OCI-LY7 (cell line): Measurements from ENCODE around the gene KRTAP19-8. TPM values are rescaled to one million over a fixed set of nuclear protein-coding genes. Genes with fewer than 3 reads are reported as not detected.

ENCODE experiments used
- BruUV-seq: library from RNA; stranded (reverse); fragments of 400-500 nt; replicated peaks from 2 replicates; lab custom pipeline; 2021; lab: Mats Ljungman, UMichigan
- CTCF ChIA-PET: fragments of 300-600 bp; sonication (Branson Sonifier 250); formaldehyde crosslinking; loops from one replicate; lab custom pipeline; 2022; ENCODE audit warnings: antibody characterized with exemption; ENCODE audit not compliant: unreplicated experiment; lab: Charles Lee
- POLR2A ChIA-PET: fragments of 300-600 bp; sonication (Branson Sonifier 250); formaldehyde crosslinking; loops from one replicate; lab custom pipeline; 2022; ENCODE audit warnings: antibody characterized with exemption; lab: Charles Lee
- DNase-seq: peaks from one replicate; pipeline ENCODE4 v3.0.0-alpha.2; 2015; ENCODE audit warnings: low spot score
- H2AFZ ChIP-seq: fragments of 200-600 bp; sonication (generic), shearing (Covaris generic); 2 replicates; pipeline ENCODE4 v1.6.1; 2014; ENCODE audit warnings: mild to moderate bottlenecking, antibody characterized with exemption, low read length, moderate library complexity
- H3K27ac ChIP-seq: fragments of 200-600 bp; sonication (generic); 2 replicates; pipeline ENCODE4 v1.5.1; 2014; ENCODE audit warnings: mixed run types, low read depth, mild to moderate bottlenecking, moderate library complexity, low read length, inconsistent platforms; ENCODE audit not compliant: poor library complexity, severe bottlenecking
- H3K36me3 ChIP-seq: fragments of 200-600 bp; sonication (generic); 2 replicates; pipeline ENCODE4 v1.6.1; 2014; ENCODE audit warnings: mild to moderate bottlenecking, antibody characterized with exemption, low read length, moderate library complexity, mixed read lengths; ENCODE audit not compliant: insufficient read depth
- H3K4me1 ChIP-seq: fragments of 200-600 bp; sonication (generic); 2 replicates; pipeline ENCODE4 v1.5.1; 2014; ENCODE audit warnings: mild to moderate bottlenecking, low read length; ENCODE audit not compliant: insufficient read depth, poor library complexity, severe bottlenecking
- H3K4me2 ChIP-seq: fragments of 200-600 bp; sonication (generic); 2 replicates; pipeline ENCODE4 v1.6.1; 2014; ENCODE audit warnings: mild to moderate bottlenecking, low read length
- H3K4me3 ChIP-seq: fragments of 200-600 bp; sonication (generic); 2 replicates; pipeline ENCODE4 v1.5.1; 2014; ENCODE audit warnings: mild to moderate bottlenecking, low read depth, low read length; ENCODE audit not compliant: poor library complexity, severe bottlenecking
- H3K79me2 ChIP-seq: fragments of 200-600 bp; sonication (generic); 2 replicates; pipeline ENCODE4 v1.6.1; 2016; ENCODE audit warnings: low read depth, mild to moderate bottlenecking, low read length, moderate library complexity, mixed read lengths; ENCODE audit not compliant: insufficient read depth
- H3K9me2 ChIP-seq: fragments of 200-600 bp; sonication (generic); 2 replicates; pipeline ENCODE4 v1.6.1; 2016; ENCODE audit warnings: mild to moderate bottlenecking, low read length, mixed read lengths; ENCODE audit not compliant: insufficient read depth
- H3K9me3 ChIP-seq: fragments of 200-600 bp; sonication (generic); 2 replicates; pipeline ENCODE4 v1.6.1; 2014; ENCODE audit warnings: mild to moderate bottlenecking, mixed run types, low read length, mixed read lengths
- H4K20me1 ChIP-seq: fragments of 200-600 bp; sonication (generic); 2 replicates; pipeline ENCODE4 v1.6.1; 2014; ENCODE audit warnings: mild to moderate bottlenecking, antibody characterized with exemption, low read length, moderate library complexity, mixed read lengths; ENCODE audit not compliant: insufficient read depth
- EZH2phosphoT487 ChIP-seq: fragments of 200-600 bp; sonication (generic); IDR thresholded peaks from 2 replicates; pipeline ENCODE4 v1.6.1; 2018; ENCODE audit warnings: low read depth, borderline replicate concordance, mild to moderate bottlenecking, mixed run types, antibody characterized with exemption, low read length, moderate library complexity, mixed read lengths
- intact Hi-C: fragments of 100-400 bp; cut with micrococcal nuclease; formaldehyde crosslinking; loops from one replicate; pipeline ENCODE4 v1.10.0; 2022; ENCODE audit not compliant: unreplicated experiment
- total RNA-seq, 2 experiments: library from RNA; depleted of rRNA in 1 of 2; stranded (reverse); fragments of >200 nt in 1 of 2; shearing (Covaris generic) in 1 of 2; gene quantifications; 2 replicates each; pipeline ENCODE4 v1.2.3, GENCODE V29; 2014 to 2022
- TF ChIP-seq, protein P1 (sequence below): fragments of 200-600 bp; sonication (generic); conservative IDR thresholded peaks from 2 replicates; pipeline ENCODE4 v1.5.1; 2014; ENCODE audit warnings: mild to moderate bottlenecking, antibody characterized with exemption, low read length, moderate library complexity, mixed read lengths

KRTAP19-8 gene
- total RNA-seq, 2 experiments from 2014 or later, result not detected

DNA sequence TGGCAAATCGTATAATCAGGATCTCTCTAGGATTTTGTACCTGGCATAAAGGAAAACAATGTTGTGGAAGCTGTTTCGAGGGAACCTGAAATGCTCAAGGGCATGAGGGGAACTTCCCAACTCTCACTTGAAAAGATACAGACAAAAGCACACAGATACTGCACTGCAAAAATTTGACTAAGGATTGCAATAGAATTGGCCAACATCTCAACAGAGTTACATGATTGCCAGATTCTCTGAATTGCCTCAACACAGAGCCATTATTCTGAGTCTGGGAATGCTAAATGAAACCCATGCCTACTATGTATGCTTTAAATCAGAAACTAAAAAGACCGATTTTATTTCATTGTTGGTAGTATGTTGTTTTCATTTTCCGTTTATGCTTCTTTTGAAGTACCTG, 16.0 kb downstream of the KRTAP19-8 start:
- Histone ChIP-seq H3K9me2 (no peaks in the 10 kb centered on the region), H3K4me1 (no peaks in the 10 kb centered on the region), H3K4me2 (no peak overlapping the region), H4K20me1 (no peaks in the 10 kb centered on the region), H3K4me3 (no peak overlapping the region), H3K9me3 (no peaks in the 10 kb centered on the region), H2AFZ (no peak overlapping the region), H3K27ac (no peak overlapping the region), H3K79me2 (no peaks in the 10 kb centered on the region), H3K36me3 (no peaks in the 10 kb centered on the region)
- TF ChIP-seq EZH2phosphoT487, result no peak
- TF ChIP-seq, protein P1, sequence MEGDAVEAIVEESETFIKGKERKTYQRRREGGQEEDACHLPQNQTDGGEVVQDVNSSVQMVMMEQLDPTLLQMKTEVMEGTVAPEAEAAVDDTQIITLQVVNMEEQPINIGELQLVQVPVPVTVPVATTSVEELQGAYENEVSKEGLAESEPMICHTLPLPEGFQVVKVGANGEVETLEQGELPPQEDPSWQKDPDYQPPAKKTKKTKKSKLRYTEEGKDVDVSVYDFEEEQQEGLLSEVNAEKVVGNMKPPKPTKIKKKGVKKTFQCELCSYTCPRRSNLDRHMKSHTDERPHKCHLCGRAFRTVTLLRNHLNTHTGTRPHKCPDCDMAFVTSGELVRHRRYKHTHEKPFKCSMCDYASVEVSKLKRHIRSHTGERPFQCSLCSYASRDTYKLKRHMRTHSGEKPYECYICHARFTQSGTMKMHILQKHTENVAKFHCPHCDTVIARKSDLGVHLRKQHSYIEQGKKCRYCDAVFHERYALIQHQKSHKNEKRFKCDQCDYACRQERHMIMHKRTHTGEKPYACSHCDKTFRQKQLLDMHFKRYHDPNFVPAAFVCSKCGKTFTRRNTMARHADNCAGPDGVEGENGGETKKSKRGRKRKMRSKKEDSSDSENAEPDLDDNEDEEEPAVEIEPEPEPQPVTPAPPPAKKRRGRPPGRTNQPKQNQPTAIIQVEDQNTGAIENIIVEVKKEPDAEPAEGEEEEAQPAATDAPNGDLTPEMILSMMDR, result no peak
- intact Hi-C loops, result no loop called here
- CTCF ChIA-PET, result no interaction called here
- POLR2A ChIA-PET, result interaction anchor here (1.1 kb wide), 1 partner anchor 9 kb away, joined by 3 read pairs; no protein-coding TSS in a partner anchor
- BruUV-seq, result no TSS peak
- DNase-seq, result no peak

DNA sequence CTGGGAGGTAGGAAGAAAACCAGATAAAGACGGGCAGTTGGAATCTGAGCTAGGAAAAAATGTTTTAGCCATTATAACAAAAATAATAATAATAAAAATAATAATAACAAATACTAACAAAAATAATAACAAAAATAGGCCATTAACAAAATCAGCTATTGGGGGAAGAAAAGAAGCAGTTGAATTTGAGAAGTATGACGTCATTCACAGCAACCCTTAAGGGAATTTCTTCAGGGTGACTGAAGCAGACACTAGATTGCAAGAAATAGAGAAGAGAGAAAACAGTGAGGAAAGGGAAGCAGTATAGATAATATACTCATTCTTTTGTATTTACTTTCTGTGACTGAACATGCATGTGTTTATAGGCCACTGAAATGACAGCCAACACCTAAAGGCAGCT, 20.0 kb downstream of the KRTAP19-8 start:
- intact Hi-C loops, result no loop called here
- Histone ChIP-seq H3K9me2 (no peaks in the 10 kb centered on the region), H2AFZ (no peak overlapping the region), H4K20me1 (no peaks in the 10 kb centered on the region), H3K79me2 (no peaks in the 10 kb centered on the region), H3K36me3 (no peaks in the 10 kb centered on the region), H3K27ac (no peak overlapping the region), H3K4me2 (no peak overlapping the region), H3K4me1 (no peaks in the 10 kb centered on the region), H3K4me3 (no peak overlapping the region), H3K9me3 (no peaks in the 10 kb centered on the region)
- ChIA-PET POLR2A (no interaction called here), CTCF (no interaction called here)
- no TSS peak for BruUV-seq
- no peak for DNase-seq
- TF ChIP-seq EZH2phosphoT487, result no peak
- TF ChIP-seq, protein P1, result no peak

DNA sequence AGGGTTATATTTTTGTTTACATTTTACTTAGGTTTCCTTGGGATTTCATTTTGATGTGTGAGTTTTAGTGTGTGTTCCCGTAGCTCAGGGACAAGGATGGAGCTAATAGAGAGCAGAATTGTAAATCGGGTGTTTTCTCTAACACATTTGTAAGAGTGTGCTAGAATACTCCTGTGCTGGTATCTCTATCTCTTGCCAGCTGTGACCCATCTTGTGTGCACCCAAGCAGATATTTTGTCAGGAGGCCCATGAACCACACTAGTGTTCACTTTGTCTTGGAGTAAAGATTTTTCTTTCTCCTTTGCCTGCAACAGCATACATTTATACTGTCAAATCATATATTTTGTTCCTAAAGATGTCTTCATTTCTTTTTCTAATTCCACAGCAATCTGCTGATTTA, 23.4 kb downstream of the KRTAP19-8 start:
- DNase-seq, result no peak
- POLR2A ChIA-PET, result no interaction called here
- H3K36me3 ChIP-seq, result no peaks in the 10 kb centered on the region
- no peak overlapping the region for H3K27ac ChIP-seq
- no peak overlapping the region for H3K4me2 ChIP-seq
- H4K20me1 ChIP-seq, result no peaks in the 10 kb centered on the region
- H3K9me3 ChIP-seq, result no peaks in the 10 kb centered on the region
- no peaks in the 10 kb centered on the region for H3K79me2 ChIP-seq
- no peaks in the 10 kb centered on the region for H3K9me2 ChIP-seq
- no peak overlapping the region for H2AFZ ChIP-seq
- no peak for TF ChIP-seq EZH2phosphoT487
- TF ChIP-seq, protein P1, result no peak
- intact Hi-C loops, result no loop called here
- BruUV-seq, result no TSS peak
- H3K4me3 ChIP-seq, result no peak overlapping the region
- no peaks in the 10 kb centered on the region for H3K4me1 ChIP-seq
- CTCF ChIA-PET, result no interaction called here
